D341Med (cell line): ENCODE data around the gene MVK.
"Not testable (repeated sequence)": the region's sequence is repeated elsewhere in the genome, so short reads cannot be mapped to it uniquely, and the experiment has no call there.

Source experiments
- DNase-seq: peaks from one replicate; pipeline ENCODE4 v3.0.0; 2012; ENCODE audit warnings: low spot score

The MVK gene

DNA sequence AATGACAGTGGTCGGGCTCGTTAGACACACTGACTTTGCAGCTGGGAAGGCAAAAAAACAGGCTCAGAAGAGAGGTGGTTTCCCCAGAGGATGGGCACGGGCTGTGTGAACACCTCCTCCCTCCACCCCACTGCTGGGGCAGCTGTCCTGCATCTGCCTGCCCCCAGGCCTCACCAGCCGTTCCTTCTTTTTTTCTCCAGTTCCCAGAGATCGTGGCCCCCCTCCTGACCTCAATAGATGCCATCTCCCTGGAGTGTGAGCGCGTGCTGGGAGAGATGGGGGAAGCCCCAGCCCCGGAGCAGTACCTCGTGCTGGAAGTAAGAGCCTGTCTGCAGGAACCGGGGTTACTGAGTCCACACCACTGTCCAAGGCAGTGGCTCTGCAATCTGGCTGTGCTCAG lies 17.4 kb downstream of the MVK start:
- no peak for DNase-seq

DNA sequence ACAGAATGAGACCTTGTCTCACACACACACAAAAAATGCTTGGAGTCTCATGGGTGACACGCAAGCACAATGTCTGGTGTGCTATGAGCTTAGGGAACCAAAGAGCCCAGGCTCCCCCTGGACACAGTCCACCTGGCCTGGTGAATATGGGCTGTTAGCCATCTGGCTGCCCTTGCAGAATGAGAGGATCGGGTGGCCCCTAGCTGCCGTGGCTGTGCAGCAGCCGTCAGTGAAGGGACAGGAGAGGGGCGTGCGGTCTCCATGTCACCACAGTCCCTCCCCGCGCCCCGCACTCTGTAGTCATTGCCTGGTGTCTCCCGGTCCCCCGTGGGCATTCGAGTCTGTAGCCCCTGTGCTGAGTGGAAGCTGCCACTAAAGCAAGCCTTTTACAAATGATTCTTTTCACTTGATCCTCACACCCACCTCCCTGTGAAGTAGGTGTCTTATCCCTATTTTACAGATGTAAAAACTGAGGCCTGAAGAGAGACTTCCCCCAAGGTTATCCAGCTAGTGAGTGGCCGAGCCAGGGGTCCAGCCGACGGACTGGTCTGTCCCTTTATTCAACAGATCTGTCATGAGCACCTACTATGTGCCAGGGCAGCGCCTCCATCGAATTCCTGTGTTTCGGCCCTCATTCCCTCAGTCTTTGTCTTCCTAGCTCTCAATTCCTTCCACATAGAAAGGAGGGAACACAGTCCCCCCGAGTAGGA lies 18.8 kb downstream of the MVK start:
- no peak for DNase-seq

DNA sequence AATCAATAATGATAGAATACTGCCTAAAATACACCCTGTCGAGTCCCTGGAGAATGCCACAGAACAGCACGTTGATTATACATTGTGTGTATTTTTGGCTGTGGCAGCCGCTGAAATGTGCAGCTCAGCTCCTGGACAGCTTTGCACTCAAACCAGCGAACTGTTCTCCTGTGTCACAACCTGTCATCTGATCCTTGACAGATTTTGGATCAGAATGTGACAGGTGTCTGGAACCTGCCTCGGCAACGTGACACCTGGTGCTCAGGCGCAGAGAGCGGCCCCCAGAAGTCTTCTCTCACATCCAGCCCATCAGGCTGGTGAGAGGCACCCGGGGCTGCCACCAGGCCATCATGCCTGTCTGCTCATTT lies 19.3 kb downstream of the MVK start:
- no peak for DNase-seq

DNA sequence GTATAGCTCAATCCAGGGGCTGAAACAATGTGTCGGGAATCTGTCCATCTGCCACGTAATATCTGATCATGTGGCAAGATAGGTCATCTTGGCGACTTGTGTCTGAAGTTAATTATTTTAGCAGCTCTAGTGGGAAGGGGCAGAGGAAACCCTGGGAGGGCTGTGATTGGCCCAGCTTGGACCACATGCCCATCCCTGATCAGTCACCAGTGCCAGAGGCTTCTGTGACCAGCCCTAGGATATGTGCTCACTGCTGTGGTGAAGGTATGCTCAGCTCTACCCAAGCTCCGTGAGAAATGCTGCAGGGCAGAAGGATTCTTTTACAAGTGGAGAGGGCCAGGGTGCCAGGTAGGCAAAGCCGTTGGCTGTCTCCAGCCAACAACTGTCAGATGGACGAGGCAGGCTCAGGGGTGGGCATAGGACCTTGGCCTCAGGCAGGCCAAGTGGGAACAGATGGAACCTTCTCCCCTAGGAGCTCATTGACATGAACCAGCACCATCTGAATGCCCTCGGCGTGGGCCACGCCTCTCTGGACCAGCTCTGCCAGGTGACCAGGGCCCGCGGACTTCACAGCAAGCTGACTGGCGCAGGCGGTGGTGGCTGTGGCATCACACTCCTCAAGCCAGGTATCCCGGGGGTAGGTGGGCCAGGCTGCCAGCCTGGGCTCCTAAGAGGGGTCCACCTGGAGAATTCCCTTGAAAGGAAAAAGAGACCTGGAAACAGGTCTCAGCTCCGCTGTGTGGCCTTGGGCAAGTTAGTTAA lies 21.1 kb downstream of the MVK start:
- DNase-seq, result no peak

DNA sequence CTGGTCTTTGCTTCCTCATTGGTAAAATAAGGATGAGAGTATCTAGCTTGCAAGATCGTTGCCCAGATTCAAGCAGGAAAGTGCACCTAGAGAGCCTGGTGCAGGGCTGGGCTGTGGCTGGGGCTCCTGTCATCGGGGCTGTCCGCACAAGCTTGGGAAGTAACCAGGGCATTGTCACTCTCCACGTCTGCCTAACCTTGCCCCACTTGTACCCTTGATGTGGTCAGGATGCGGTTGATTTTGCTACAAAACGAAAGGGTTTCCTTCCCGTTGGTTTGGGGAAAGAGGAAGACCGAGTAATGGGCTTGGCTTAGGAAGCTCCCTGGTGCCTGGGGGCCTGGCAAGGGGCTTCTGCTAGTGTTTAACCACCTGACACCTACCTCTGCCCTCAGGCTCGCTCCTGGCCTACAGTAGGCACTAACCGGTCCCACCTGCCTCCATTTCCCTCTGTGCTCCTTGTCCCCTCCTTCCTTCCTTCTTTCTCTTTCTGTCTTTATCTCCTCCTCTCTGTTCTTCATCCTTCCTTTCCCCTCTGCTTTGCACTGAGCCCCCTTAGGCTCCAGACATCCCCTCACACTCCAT lies 21.8 kb downstream of the MVK start:
- DNase-seq, result no peak

DNA sequence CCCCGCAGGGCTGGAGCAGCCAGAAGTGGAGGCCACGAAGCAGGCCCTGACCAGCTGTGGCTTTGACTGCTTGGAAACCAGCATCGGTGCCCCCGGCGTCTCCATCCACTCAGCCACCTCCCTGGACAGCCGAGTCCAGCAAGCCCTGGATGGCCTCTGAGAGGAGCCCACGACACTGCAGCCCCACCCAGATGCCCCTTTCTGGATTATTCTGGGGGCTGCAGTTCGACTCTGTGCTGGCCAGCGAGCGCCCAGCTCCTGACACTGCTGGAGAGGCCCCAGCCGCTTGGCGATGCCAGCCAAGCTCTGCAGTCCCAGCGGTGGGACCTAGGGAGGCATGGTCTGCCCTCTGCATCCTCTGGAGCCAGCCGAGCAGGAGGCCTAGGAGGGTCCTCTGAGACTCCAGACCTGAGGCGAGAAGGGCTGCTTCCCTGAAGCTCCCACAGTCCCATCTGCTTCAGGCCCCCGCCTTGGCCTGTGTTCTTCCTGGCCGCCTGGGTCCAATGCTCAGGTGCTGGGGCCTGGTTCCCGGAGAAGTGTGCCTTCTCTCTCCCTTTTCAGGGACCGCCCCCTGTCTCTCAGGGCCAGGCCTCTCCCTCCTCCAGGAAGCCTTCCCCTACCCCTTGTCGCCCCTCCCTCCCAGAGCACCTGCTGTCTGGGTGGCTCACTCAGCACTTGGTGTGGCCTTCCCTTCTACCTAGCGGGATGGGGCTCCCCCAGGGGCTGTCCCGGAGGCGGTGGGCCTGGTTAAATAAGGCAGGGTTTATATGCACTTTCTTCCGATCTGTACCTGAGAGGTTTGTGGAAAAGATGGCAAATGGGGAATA lies 23.0 kb downstream of the MVK start:
- DNase-seq, result no peak

DNA sequence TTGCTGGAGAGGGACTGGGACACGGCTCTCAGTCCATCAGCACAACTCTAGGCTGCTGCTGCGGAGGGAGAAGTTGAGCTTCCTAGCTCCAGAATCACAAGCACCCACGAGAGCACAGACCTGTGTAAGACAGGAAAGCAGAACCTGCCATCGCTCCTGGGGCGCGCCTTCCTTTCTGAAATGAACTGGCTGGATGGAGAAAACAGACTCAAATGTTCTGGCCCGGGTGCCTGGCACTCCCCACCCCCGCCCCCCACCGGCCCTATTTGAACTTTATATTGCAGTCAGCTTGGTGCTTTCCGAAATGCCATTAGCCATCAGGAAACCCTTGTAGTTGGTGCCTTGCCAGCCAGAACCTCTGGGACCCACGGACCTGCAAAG lies 23.8 kb downstream of the MVK start:
- no peak for DNase-seq

DNA sequence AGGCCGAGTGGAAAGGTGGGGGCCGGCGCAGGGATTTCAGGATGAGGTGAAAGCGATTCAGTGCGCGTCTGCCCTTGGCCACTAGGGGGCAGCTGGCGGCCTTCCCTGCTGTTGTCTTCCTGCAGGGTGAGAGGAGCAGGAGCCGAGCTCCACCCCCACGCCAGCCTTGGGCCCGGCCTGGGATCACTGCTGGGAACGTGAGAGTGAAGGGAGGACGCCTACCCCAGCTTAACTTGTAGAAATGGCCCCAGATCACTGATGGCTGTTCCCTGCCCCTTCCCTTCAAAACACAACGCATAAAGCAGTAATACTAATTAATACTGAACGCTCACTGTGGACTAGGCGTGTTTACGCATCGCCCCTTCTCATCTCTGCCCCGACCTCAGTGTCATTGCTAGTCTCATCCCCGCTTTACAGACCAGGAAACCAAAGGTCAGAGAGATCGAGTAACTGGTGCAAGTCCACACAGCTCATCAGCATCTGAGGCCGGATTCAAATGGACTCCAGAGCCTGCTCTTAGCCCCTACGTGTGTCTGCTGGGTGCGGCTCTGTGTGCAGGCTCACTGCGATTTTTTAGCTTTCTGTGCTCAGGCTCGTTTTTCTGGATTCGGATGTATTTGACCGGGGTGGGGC lies 24.3 kb downstream of the MVK start:
- DNase-seq, result peak; percentile 95

DNA sequence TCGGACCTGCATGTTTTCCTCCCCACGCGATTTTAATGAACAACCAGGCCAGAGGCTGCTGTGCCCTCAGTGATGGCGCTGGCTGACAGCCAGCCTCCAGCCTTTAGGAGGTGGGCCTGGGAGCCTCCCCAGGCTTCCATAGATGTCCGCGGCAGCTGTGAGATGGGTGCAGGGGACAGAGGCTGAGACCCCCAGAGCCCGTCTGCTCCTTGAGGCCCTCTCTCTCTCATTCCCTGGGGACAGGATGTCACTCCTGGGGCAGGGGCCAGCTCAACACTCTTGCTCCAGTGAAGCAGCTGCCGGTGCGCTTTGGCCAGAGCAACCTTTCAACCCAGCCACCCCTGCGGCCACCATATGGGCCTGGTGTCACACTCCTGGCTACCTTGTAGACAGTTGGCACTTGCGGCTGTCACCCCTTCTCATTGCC lies 24.8 kb downstream of the MVK start:
- DNase-seq, result no peak

DNA sequence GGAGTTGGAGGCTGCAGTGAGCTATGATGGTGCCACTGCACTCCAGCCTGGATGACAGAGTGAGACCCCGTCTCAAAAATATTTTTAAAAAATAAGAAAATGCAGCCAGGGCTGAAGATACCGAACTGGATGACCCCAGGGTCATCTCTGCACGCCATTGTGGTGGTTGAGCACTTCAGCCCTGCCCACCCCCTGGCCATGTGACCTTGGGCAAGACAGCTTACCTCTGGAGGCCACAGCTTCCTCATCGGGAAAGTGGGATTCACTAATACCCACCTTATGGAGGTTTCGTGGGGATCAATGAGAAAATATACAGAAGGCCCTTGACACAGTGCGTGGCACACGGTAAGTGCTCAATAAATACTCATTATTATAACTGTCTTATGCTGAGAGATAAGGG lies 25.5 kb downstream of the MVK start:
- no peak for DNase-seq

DNA sequence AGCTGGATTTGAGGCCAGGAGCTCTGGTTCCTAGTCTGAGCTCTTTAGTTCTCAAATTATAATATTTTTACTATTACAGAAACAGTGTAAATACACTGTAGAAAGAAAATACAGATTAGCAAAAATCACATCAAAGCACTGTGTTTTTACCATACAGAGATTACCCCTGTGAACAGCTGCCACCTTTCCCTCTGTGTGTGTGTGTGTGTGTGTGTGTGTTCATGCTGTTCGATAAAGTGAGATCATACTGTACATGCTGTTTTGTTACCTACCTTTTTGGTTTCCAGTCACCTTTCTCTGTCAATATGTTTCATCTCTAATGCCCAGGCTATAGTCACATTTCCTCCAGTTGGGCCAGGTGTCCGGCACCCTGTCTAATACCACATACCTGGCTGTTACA lies 26.9 kb downstream of the MVK start:
- DNase-seq, result no peak

DNA sequence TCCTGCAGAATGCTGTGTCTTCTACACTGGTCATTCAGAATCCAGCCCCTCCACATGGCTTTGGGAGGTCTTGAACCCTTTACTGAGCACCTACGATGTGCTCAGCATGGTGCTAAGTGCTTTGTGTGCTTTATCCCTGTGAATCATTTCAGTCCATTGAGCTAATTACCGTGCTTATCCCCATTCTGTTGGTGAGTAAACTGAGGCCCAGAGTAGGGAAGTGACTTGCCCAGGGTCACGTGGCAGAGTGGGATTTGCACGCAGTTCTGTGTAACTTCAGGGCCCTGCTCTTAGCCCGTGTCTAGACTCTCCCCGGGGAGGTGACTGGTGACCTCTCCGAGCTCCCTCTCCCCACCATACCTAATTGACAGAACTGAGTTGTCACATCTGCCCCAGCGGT lies 27.4 kb downstream of the MVK start:
- DNase-seq, result no peak

DNA sequence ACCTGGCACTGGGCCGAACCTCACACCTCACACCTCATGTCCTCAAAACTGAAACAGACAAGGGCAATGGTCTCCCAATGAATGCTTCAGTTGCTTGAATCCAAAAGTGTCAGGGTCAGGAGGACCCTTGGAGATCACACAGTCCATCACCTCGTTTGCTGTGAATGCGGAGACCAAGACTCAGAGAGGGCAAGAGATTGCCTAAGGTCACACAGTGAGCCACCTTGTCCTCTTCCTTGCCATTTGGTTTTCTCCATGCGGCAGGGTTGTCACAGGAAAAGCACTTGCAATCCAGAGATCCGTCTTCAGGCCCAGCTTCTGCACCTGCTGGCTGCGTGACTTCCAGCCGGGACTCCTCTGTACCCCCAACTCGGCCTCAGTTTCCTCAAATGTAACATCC lies 28.0 kb downstream of the MVK start:
- DNase-seq, result no peak

DNA sequence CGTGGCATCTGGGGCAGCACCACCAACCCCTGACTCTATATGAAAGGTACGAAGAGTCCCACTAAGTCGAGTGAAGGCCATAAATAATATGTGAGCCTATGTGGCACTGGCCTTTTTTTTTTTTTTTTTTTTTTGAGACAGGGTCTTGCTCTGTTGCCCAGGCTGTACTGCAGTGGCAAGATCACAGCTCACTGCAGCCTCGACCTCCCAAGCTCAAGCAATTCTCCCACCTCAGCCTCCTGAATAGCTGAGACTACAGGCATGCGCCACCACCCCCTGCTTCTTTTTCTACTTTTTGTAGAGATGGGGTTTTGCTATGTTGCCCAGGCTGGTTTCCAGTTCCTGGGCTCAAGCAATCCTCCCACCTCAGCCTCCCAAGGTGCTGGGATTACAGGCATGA lies 28.5 kb downstream of the MVK start:
- not testable (repeated sequence) for DNase-seq

DNA sequence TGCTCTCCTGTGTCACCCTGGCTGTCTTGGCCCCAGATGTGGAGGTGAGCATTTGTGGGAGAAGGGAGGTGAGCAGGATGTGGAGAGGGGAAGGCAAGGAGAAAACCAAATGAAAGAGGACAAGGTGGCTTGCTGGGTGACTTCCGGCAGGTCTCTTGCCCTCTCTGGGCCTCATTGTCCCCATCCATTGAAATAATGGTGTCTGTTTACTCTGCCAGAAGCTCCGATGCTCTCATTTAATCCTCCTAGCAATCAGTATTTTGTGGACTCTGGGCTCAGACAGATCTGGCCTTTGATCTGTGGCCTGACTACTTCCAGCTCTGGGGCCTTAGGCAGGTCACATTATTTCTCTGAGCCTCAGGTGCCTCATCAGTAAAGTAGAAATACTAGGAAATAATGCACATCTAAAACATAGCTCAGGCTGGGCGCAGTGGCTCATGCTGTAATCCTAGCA lies 30.6 kb downstream of the MVK start:
- DNase-seq, result no peak

DNA sequence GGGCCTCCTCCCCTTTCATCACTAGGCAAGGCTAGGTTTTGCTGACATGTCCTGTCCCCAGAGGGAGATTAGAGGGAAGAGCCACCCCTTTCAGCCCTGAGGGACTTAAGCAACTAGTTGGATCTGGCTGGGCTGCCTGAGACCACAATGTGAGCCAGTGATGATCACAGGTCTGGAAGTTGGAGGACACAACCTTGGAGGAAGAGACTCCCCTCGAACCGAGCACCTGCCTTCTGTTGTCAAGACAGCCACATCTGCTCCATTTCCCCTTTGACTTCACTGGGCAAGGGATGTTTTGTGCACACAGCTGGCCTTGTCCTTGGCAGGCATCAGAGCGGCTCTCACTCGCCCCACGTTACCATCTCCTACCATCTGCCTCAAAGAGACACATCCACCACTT lies 31.4 kb downstream of the MVK start:
- DNase-seq, result peak; percentile 81

DNA sequence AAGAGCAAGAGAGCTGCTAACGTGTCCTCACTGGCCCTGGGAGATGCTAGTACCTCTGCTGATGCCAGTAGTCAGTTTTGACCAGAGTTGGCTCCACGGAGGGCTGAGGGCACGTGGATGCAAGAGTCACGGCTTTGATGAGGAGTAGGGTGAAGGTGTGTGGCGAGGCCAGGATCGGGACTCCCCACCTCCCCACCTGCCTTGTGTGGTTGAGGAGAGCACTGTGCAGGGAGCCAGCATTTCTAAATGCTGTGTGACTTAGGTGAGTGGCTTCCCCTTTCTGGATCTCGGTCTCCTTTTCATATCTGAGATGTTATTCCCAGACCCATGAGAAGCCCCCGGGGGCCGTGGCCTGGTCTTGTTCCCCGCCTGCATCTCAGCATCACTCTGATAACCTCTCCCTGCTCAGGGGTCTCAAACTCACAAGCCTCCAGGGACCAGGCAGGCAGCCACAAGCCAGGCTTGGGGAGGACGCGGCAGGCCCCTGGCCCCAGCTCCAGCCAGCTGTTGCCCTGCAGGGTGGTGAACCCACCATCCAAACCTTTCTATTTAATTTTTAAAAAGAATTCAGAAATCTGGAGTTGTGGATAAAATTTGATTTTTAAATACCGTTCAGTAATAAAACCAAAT lies 32.1 kb downstream of the MVK start:
- no peak for DNase-seq

DNA sequence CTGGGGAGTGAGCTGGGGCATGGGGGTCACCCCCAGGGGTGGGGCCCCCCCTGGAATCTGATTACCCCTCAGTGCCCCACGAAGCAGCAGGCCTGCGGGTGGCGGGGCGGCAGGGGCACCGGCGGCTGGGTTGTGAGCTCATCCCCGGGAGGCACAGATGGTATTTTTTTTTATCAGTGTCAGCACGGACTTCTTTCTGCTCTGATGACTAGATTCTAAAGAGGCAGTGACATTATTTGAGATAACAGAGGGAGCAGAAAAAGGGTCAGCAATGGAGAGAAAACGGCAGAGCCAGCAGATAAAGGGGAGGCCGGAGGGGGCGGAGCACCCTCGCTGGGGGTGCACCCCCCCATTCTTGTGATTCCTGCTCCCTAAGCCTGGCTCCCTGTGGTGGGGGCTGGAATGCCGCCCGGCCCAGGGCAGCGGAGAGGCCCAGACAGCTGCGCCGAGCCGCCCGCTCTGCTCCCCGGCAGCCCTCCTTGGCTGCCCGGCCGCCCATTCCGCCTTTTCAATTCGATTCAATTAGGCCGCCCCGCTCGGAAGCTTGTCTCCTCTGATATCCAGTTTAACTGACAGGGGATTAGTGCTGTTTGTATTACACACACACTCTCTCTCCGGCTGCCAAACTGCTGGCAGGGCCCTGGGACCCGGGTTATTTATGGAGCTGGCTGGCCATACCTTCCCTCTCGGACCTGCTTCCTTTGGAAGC lies 32.9 kb downstream of the MVK start:
- peak; percentile 86 for DNase-seq

DNA sequence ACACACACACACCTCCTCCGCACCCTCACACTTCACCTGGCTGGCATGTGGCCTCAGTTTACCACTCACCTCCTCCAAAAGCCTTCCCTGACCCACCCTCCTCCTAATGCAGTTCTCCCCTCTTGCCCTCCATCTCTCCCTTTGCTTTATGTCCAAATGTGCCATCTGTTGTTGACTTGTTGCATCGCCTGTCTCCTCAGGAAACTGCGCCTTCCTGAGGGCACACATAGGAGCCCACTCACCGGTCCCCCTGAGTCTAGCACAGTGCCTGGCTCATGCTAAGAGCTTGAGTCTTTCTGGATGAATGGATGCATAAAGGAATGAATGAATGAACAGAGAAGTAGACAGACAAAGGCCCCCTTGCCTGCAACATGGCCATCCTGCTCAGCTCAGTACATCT lies 34.0 kb downstream of the MVK start:
- no peak for DNase-seq

DNA sequence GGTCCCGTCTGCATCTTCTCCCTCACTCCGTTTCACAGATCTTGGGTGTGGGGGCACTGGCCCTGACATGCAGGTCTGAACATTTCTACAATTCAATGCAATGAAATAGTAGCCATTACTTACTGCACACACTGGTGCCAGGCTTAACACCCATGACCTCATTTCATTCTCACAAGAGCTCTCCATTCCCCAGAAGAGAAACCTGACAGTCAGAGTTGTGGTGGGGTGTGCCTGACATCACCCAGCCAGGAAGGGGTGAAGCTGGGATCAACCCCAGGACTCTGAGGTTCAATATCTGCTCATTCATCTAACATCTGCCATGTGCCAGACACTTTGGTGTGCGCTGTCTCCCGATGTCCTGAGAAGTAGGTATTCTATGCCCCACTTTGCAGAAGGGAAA lies 34.7 kb downstream of the MVK start:
- DNase-seq, result no peak

DNA sequence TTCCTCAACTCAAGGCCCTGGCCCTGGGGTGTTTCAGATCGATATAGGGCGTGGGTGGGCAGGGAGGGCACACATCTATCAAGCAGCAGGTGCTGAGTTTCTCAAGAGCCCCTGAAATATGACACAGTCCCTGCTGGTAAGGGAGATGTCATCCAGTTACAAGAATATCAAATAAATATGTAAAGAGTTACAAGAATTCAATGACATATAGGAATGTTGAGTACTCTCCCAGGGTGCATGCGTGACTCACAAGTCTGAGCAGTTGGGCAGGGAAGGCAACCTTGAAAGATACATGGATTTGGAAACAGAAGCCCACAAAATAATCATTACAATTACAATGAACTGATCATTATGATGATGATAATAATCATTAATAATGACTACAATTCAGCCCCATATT lies 35.2 kb downstream of the MVK start:
- DNase-seq, result no peak
